ENCODE data around the gene ZNRF1.

ZNRF1 gene

DNA sequence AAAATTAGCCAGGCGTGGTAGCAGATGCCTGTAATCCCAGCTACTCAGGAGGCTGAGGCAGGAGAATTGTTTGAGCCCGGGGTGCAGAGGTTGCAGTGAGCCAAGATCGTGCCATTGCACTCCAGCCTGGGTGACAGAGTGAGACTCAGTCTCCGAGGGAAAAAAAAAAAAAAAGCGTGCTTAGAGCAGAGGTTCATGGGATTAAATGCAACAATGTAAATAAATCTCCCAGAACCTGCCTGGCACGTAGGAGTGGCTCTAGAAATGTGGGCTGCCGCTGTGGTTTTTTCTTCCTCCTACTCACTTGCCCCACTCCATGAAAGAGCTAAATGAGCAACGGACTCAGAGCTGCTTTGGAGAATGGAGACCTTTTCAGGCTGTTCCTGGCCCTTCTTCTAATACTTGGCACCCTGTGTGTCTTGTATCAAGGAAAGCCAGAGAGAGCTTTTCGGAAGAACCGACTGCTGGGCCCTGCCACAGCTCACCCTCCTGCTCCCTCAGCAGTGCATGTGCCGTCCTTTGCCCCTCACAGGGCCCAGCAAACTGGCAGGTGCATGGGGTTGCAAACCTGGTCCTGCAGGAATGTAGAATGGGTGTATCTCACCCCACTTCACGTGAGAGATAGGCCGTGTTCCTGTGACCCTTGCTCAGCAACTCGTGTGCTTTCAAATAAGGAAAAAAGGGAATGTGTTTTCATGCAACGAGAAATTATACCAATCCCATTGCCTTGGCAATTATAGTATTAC lies 65.8 kb downstream of the ZNRF1 start:
- TF ChIP-seq ARNTL (CRISPR knock-in tag; IDR thresholded peaks at IDR 0.05; ENCODE audit: borderline replicate concordance, low read depth) (no peak), GLIS3 (CRISPR knock-in tag; IDR thresholded peaks at IDR 0.05) (no peak), ZFP3 (CRISPR knock-in tag; IDR thresholded peaks at IDR 0.05) (no peak), PATZ1 (CRISPR knock-in tag; IDR thresholded peaks at IDR 0.05; ENCODE audit: borderline replicate concordance) (no peak), ISL1 (CRISPR knock-in tag; IDR thresholded peaks at IDR 0.05) (no peak), ZFP30 (CRISPR knock-in tag; IDR thresholded peaks at IDR 0.05) (no peak), PPARA (CRISPR knock-in tag; IDR thresholded peaks at IDR 0.05; ENCODE audit: borderline replicate concordance) (no peak), ZNF8 (CRISPR knock-in tag; IDR thresholded peaks at IDR 0.05) (no peak), OSR1 (CRISPR knock-in tag; IDR thresholded peaks at IDR 0.05) (no peak), ZNF565 (CRISPR knock-in tag; conservative IDR thresholded peaks at IDR 0.05; ENCODE audit: low read depth) (no peak), TOX (CRISPR knock-in tag; IDR thresholded peaks at IDR 0.05; ENCODE audit: borderline replicate concordance) (no peak), ZC3H10 (CRISPR knock-in tag; IDR thresholded peaks at IDR 0.05) (no peak), CSRNP3 (CRISPR knock-in tag; IDR thresholded peaks at IDR 0.05) (no peak), BACH2 (CRISPR knock-in tag; IDR thresholded peaks at IDR 0.05; ENCODE audit: borderline replicate concordance) (no peak), POU6F1 (CRISPR knock-in tag; IDR thresholded peaks at IDR 0.05; ENCODE audit: borderline replicate concordance, low read depth) (no peak), SNAI2 (CRISPR knock-in tag; IDR thresholded peaks at IDR 0.05) (no peak), ZNF70 (CRISPR knock-in tag; IDR thresholded peaks at IDR 0.05) (no peak), CSDC2 (CRISPR knock-in tag; IDR thresholded peaks at IDR 0.05) (no peak)
- TF ChIP-seq, protein P1, sequence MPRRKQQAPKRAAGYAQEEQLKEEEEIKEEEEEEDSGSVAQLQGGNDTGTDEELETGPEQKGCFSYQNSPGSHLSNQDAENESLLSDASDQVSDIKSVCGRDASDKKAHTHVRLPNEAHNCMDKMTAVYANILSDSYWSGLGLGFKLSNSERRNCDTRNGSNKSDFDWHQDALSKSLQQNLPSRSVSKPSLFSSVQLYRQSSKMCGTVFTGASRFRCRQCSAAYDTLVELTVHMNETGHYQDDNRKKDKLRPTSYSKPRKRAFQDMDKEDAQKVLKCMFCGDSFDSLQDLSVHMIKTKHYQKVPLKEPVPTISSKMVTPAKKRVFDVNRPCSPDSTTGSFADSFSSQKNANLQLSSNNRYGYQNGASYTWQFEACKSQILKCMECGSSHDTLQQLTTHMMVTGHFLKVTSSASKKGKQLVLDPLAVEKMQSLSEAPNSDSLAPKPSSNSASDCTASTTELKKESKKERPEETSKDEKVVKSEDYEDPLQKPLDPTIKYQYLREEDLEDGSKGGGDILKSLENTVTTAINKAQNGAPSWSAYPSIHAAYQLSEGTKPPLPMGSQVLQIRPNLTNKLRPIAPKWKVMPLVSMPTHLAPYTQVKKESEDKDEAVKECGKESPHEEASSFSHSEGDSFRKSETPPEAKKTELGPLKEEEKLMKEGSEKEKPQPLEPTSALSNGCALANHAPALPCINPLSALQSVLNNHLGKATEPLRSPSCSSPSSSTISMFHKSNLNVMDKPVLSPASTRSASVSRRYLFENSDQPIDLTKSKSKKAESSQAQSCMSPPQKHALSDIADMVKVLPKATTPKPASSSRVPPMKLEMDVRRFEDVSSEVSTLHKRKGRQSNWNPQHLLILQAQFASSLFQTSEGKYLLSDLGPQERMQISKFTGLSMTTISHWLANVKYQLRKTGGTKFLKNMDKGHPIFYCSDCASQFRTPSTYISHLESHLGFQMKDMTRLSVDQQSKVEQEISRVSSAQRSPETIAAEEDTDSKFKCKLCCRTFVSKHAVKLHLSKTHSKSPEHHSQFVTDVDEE (CRISPR knock-in tag; IDR thresholded peaks at IDR 0.05): no peak
- ATAC-seq: no peak

GRCh38 chr16:75065149-75065505 lies 66.3 kb downstream of the ZNRF1 start:
- TF ChIP-seq ZC3H10 (CRISPR knock-in tag; IDR thresholded peaks at IDR 0.05) (no peak), ESRRG (CRISPR knock-in tag; IDR thresholded peaks at IDR 0.05) (no peak), ZNF70 (CRISPR knock-in tag; IDR thresholded peaks at IDR 0.05) (no peak), PATZ1 (CRISPR knock-in tag; IDR thresholded peaks at IDR 0.05; ENCODE audit: borderline replicate concordance) (no peak), ARNTL (CRISPR knock-in tag; IDR thresholded peaks at IDR 0.05; ENCODE audit: borderline replicate concordance, low read depth) (no peak), CSRNP3 (CRISPR knock-in tag; IDR thresholded peaks at IDR 0.05) (no peak)
- TF ChIP-seq, protein P2, sequence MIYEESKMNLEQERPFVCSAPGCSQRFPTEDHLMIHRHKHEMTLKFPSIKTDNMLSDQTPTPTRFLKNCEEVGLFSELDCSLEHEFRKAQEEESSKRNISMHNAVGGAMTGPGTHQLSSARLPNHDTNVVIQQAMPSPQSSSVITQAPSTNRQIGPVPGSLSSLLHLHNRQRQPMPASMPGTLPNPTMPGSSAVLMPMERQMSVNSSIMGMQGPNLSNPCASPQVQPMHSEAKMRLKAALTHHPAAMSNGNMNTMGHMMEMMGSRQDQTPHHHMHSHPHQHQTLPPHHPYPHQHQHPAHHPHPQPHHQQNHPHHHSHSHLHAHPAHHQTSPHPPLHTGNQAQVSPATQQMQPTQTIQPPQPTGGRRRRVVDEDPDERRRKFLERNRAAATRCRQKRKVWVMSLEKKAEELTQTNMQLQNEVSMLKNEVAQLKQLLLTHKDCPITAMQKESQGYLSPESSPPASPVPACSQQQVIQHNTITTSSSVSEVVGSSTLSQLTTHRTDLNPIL (CRISPR knock-in tag; IDR thresholded peaks at IDR 0.05; ENCODE audit: low read depth): no peak
- ATAC-seq: no peak

Measured in SK-N-SH treated with all-trans-retinoic acid at 6 μM for 48 hours (cell line).